HEK293 (cell line): ENCODE data around the gene LINC00237.

ENCODE experiments used
- ATF2 ChIP-seq: fragments of 450-650 bp; formaldehyde crosslinking; IDR thresholded peaks from 2 replicates; pipeline ENCODE4 v1.5.1; 2016; ENCODE audit warnings: missing biosample characterization, missing genetic modification characterization, low read depth
- GLI4 ChIP-seq: fragments of 450-650 bp; formaldehyde crosslinking; IDR thresholded peaks from 2 replicates; pipeline ENCODE4 v1.5.1; 2016; ENCODE audit warnings: missing biosample characterization, missing genetic modification characterization
- HIC1 ChIP-seq: fragments of 450-650 bp; formaldehyde crosslinking; IDR thresholded peaks from 2 replicates; pipeline ENCODE4 v1.5.1; 2016; ENCODE audit warnings: missing biosample characterization, missing genetic modification characterization
- IKZF3 ChIP-seq: fragments of 450-650 bp; IDR thresholded peaks from 2 replicates; pipeline ENCODE4 v1.5.0; 2018; ENCODE audit warnings: missing biosample characterization, mild to moderate bottlenecking, missing genetic modification characterization, moderate library complexity
- MZF1 ChIP-seq: fragments of 450-650 bp; formaldehyde crosslinking; IDR thresholded peaks from 2 replicates; pipeline ENCODE4 v1.5.1; 2017; ENCODE audit warnings: missing biosample characterization, missing genetic modification characterization, borderline replicate concordance
- PRDM1 ChIP-seq: fragments of 450-650 bp; formaldehyde crosslinking; IDR thresholded peaks from 2 replicates; pipeline ENCODE4; 2016; ENCODE audit warnings: missing biosample characterization, missing genetic modification characterization
- PRDM2 ChIP-seq: fragments of 450-650 bp; formaldehyde crosslinking; IDR thresholded peaks from 2 replicates; pipeline ENCODE4 v1.5.1; 2016; ENCODE audit warnings: missing biosample characterization, missing genetic modification characterization, borderline replicate concordance
- PRDM4 ChIP-seq: fragments of 450-650 bp; formaldehyde crosslinking; IDR thresholded peaks from 2 replicates; pipeline ENCODE4 v1.5.1; 2017; ENCODE audit warnings: missing biosample characterization, missing genetic modification characterization
- SP7 ChIP-seq: fragments of 450-650 bp; formaldehyde crosslinking; IDR thresholded peaks from 2 replicates; pipeline ENCODE4 v1.5.1; 2016; ENCODE audit warnings: missing biosample characterization, missing genetic modification characterization
- WT1 ChIP-seq: fragments of 450-650 bp; formaldehyde crosslinking; IDR thresholded peaks from 2 replicates; pipeline ENCODE4 v1.5.1; 2016; ENCODE audit warnings: missing biosample characterization, missing genetic modification characterization
- YY1 ChIP-seq: fragments of 450-650 bp; formaldehyde crosslinking; IDR thresholded peaks from 2 replicates; pipeline ENCODE4 v1.5.1; 2018; ENCODE audit warnings: missing biosample characterization, missing genetic modification characterization
- ZBTB17 ChIP-seq: fragments of 450-650 bp; formaldehyde crosslinking; IDR thresholded peaks from 2 replicates; pipeline ENCODE4 v1.5.1; 2016; ENCODE audit warnings: missing biosample characterization, missing genetic modification characterization
- ZEB2 ChIP-seq: fragments of 450-650 bp; formaldehyde crosslinking; IDR thresholded peaks from 2 replicates; pipeline ENCODE4 v1.5.1; 2016; ENCODE audit warnings: missing biosample characterization, missing genetic modification characterization
- ZNF202 ChIP-seq: fragments of 450-650 bp; formaldehyde crosslinking; IDR thresholded peaks from 2 replicates; pipeline ENCODE4 v1.5.1; 2016; ENCODE audit warnings: missing biosample characterization, missing genetic modification characterization, borderline replicate concordance
- ZNF214 ChIP-seq: fragments of 450-650 bp; formaldehyde crosslinking; IDR thresholded peaks from 2 replicates; pipeline ENCODE4 v1.5.1; 2017; ENCODE audit warnings: missing biosample characterization, mild to moderate bottlenecking, missing genetic modification characterization, borderline replicate concordance
- ZNF555 ChIP-seq: fragments of 450-650 bp; formaldehyde crosslinking; conservative IDR thresholded peaks from 2 replicates; pipeline ENCODE4 v1.5.1; 2017; ENCODE audit warnings: missing biosample characterization, mild to moderate bottlenecking, missing genetic modification characterization, inconsistent platforms
- ZNF623 ChIP-seq: fragments of 450-650 bp; formaldehyde crosslinking; IDR thresholded peaks from 2 replicates; pipeline ENCODE4 v1.5.1; 2016; ENCODE audit warnings: missing biosample characterization, missing genetic modification characterization
- ZNF624 ChIP-seq: fragments of 450-650 bp; formaldehyde crosslinking; IDR thresholded peaks from 2 replicates; pipeline ENCODE4 v1.5.1; 2017; ENCODE audit warnings: missing biosample characterization, missing genetic modification characterization
- ZNF645 ChIP-seq: fragments of 450-650 bp; formaldehyde crosslinking; IDR thresholded peaks from 2 replicates; pipeline ENCODE4; 2016; ENCODE audit warnings: missing biosample characterization, missing genetic modification characterization
- ZNF660 ChIP-seq: fragments of 450-650 bp; IDR thresholded peaks from 2 replicates; pipeline ENCODE4 v1.5.1; 2018; ENCODE audit warnings: missing biosample characterization, mild to moderate bottlenecking, missing genetic modification characterization
- ZSCAN16 ChIP-seq: fragments of 450-650 bp; formaldehyde crosslinking; IDR thresholded peaks from 2 replicates; pipeline ENCODE4 v1.5.1; 2016; ENCODE audit warnings: missing biosample characterization, missing genetic modification characterization
- ZSCAN30 ChIP-seq: fragments of 450-650 bp; IDR thresholded peaks from 2 replicates; pipeline ENCODE4 v1.5.1; 2018; ENCODE audit warnings: missing biosample characterization, mild to moderate bottlenecking, missing genetic modification characterization, moderate library complexity
- ZSCAN5A ChIP-seq: fragments of 450-650 bp; formaldehyde crosslinking; IDR thresholded peaks from 2 replicates; pipeline ENCODE4 v1.5.1; 2016; ENCODE audit warnings: missing biosample characterization, missing genetic modification characterization

LINC00237 gene

GRCh38 chr20:21096321-21097043 lies 9.7 kb downstream of the LINC00237 start (continued):
- no peak for TF ChIP-seq ZNF555 (tag by site-specific recombination)
- TF ChIP-seq ZSCAN5A (tag by site-specific recombination): no peak
- no peak for TF ChIP-seq IKZF3 (tag by site-specific recombination)
- peak; percentile 10; the same call in 1 of the 2 replicates for TF ChIP-seq WT1
- no peak for TF ChIP-seq PRDM4
- no peak for TF ChIP-seq ZEB2 (tag by site-specific recombination)
- 0 out of 2 replicates have a peak, but pooled peaks have one; percentile 11 for TF ChIP-seq SP7 (tag by site-specific recombination)
- TF ChIP-seq ZNF660: no peak
- no peak for TF ChIP-seq ZNF214 (tag by site-specific recombination)
- no peak for TF ChIP-seq ZSCAN16
- TF ChIP-seq ZNF623 (tag by site-specific recombination): no peak
- no peak for TF ChIP-seq ZNF624
- TF ChIP-seq PRDM1 (tag by site-specific recombination): peak; percentile 69
- TF ChIP-seq ZNF645 (tag by site-specific recombination): no peak
- no peak for TF ChIP-seq ZNF202
- TF ChIP-seq ZBTB17: peak; percentile 77
- no peak for TF ChIP-seq ATF2 (tag by site-specific recombination)
- no peak for TF ChIP-seq YY1 (tag by site-specific recombination)
- no peak for TF ChIP-seq PRDM2 (tag by site-specific recombination)
- TF ChIP-seq HIC1: no peak
- no peak for TF ChIP-seq ZSCAN30 (tag by site-specific recombination)
- TF ChIP-seq MZF1: no peak
- no peak for TF ChIP-seq GLI4
